MCF 10A (cell line): ENCODE results near the gene C17orf100. TPM values are rescaled to one million over a fixed set of nuclear protein-coding genes. Genes with fewer than 3 reads are reported as not detected.

Experiments
- BruUV-seq: library from RNA; stranded (reverse); fragments of 400-500 nt; replicated peaks from 2 replicates; lab custom pipeline; 2021; lab: Mats Ljungman, UMichigan
- CTCF ChIA-PET: fragments of 300-600 bp; sonication (Branson Sonifier 250); formaldehyde crosslinking; extraction: SDS; loops from one replicate; lab custom pipeline; 2021; ENCODE audit warnings: antibody characterized with exemption, inconsistent platforms; lab: Yijun Ruan, JAX
- POLR2A ChIA-PET: fragments of 300-600, 350-650 bp; sonication (Branson Sonifier 250); formaldehyde crosslinking; extraction: SDS; loops from one replicate; lab custom pipeline; 2020; ENCODE audit warnings: antibody characterized with exemption, inconsistent platforms; lab: Yijun Ruan, JAX
- DNase-seq: peaks from one replicate; pipeline ENCODE4 v3.0.0-alpha.2; 2018; ENCODE audit not compliant: unreplicated experiment
- H3K27ac Mint-ChIP-seq: one replicate; pipeline ENCODE4 v1.8.0; 2022; ENCODE audit warnings: mild to moderate bottlenecking, low read depth, mixed read lengths; ENCODE audit not compliant: unreplicated experiment
- H3K27me3 Mint-ChIP-seq: one replicate; pipeline ENCODE4 v1.8.0; 2022; ENCODE audit warnings: mixed read lengths; ENCODE audit not compliant: insufficient read depth, unreplicated experiment
- H3K36me3 Mint-ChIP-seq: one replicate; pipeline ENCODE4 v1.8.0; 2022; ENCODE audit warnings: mild to moderate bottlenecking, moderate library complexity, mixed read lengths; ENCODE audit not compliant: insufficient read depth, unreplicated experiment
- H3K4me1 Mint-ChIP-seq: one replicate; pipeline ENCODE4 v1.8.0; 2022; ENCODE audit warnings: mixed read lengths; ENCODE audit not compliant: insufficient read depth, unreplicated experiment
- H3K4me3 Mint-ChIP-seq: one replicate; pipeline ENCODE4 v1.8.0; 2022; ENCODE audit warnings: mild to moderate bottlenecking, moderate library complexity, mixed read lengths; ENCODE audit not compliant: unreplicated experiment
- H3K9me3 Mint-ChIP-seq: one replicate; pipeline ENCODE4 v1.8.0; 2022; ENCODE audit warnings: mixed read lengths; ENCODE audit not compliant: unreplicated experiment
- intact Hi-C: fragments of 100-400 bp; cut with micrococcal nuclease; formaldehyde crosslinking; loops from 2 replicates; pipeline ENCODE4 v1.14.1; 2022
- total RNA-seq: library from RNA; stranded (reverse); gene quantifications from 2 replicates; pipeline ENCODE4 v1.2.3, GENCODE V29; 2022
- TF ChIP-seq, protein P1 (sequence below): fragments of 200-600 bp; IDR thresholded peaks from one replicate; pipeline ENCODE4 v1.8.0; 2022; ENCODE audit warnings: antibody characterized with exemption, mild to moderate bottlenecking; ENCODE audit not compliant: unreplicated experiment

The C17orf100 gene
- total RNA-seq, 1 experiment from 2014 or later, result 1.4 TPM

DNA sequence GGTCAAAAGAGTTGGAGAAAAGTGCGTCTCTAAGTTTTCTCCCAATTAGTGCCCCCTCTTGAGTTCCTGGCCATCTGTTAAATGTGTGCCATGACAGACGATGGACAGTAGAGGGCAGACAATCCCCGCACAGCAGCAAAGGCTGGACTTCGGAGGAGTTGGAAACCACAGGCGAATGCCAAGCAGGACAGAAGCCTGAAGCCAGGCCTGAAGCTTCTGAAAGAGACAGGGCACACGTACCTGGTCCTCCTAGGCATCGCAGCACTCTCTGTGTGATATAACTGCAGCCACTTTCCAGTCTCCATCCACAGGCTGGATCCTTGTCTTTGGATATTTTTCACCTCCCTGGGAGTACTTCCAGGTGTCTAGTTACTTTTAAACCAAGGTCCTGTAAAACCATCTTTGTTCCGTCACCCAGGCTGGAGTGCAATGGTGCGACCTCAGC is 14.5 kb downstream of the C17orf100 start:
- BruUV-seq, result no TSS peak
- intact Hi-C loops, result loop anchor here (1.0 to 5.0 kb wide), 6 partner anchors 134 to 356 kb away; partner anchors contain the start of gene BCL6B
- TF ChIP-seq, protein P1, sequence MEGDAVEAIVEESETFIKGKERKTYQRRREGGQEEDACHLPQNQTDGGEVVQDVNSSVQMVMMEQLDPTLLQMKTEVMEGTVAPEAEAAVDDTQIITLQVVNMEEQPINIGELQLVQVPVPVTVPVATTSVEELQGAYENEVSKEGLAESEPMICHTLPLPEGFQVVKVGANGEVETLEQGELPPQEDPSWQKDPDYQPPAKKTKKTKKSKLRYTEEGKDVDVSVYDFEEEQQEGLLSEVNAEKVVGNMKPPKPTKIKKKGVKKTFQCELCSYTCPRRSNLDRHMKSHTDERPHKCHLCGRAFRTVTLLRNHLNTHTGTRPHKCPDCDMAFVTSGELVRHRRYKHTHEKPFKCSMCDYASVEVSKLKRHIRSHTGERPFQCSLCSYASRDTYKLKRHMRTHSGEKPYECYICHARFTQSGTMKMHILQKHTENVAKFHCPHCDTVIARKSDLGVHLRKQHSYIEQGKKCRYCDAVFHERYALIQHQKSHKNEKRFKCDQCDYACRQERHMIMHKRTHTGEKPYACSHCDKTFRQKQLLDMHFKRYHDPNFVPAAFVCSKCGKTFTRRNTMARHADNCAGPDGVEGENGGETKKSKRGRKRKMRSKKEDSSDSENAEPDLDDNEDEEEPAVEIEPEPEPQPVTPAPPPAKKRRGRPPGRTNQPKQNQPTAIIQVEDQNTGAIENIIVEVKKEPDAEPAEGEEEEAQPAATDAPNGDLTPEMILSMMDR, result peak; percentile 93
- POLR2A ChIA-PET, result interaction anchor here (0.6 to 2.6 kb wide), 8 partner anchors 15 to 347 kb away, joined by 3 to 12 read pairs (median 4); partner anchors contain the start of gene RNASEK
- H3K4me1 Mint-ChIP-seq, result peaks cover 30% of the 10 kb centered on the region
- no peaks in the 10 kb centered on the region for H3K36me3 Mint-ChIP-seq
- CTCF ChIA-PET, result interaction anchor here (0.6 to 8.1 kb wide), 34 partner anchors 9 to 359 kb away, joined by 3 to 73 read pairs (median 4); no protein-coding TSS in a partner anchor
- H3K27me3 Mint-ChIP-seq, result peaks cover 5% of the 10 kb centered on the region
- no peak overlapping the region for H3K27ac Mint-ChIP-seq
- no peaks in the 10 kb centered on the region for H3K9me3 Mint-ChIP-seq
- peak; percentile 86 for DNase-seq
- H3K4me3 Mint-ChIP-seq, result no peak overlapping the region

DNA sequence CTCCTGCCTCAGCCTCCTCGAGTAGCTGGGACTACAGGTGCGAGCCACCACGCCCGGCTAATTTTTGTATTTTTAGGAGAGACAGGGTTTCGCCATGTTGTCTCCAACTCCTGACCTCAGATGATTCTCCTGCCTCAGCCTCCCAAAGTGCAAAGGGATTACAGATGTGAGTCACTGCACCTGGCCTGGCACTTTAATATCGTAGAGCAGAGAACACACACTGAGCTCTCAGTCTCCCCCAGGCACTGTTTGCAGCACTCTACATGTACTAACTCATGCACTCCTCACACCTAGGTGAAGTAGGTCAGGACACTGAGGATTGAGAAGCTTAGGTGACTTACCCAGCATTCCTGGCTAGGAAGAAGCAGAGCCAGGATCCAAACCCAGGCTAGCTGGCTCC is 15.0 kb downstream of the C17orf100 start:
- ChIA-PET CTCF (interaction anchor here (0.6 to 8.1 kb wide), 34 partner anchors 9 to 358 kb away, joined by 3 to 73 read pairs (median 4); no protein-coding TSS in a partner anchor), POLR2A (interaction anchor here (0.6 to 2.6 kb wide), 7 partner anchors 16 to 346 kb away, joined by 3 to 12 read pairs (median 5); partner anchors contain the start of gene RNASEK)
- TF ChIP-seq, protein P1, result no peak
- Mint-ChIP-seq H3K4me3 (no peak overlapping the region), H3K4me1 (peaks cover 34% of the 10 kb centered on the region), H3K9me3 (no peaks in the 10 kb centered on the region), H3K27me3 (peaks cover under 1% of the 10 kb centered on the region), H3K36me3 (no peaks in the 10 kb centered on the region), H3K27ac (no peak overlapping the region)
- BruUV-seq, result no TSS peak
- peak; percentile 70 for DNase-seq
- intact Hi-C loops, result loop anchor here (1.0 to 5.0 kb wide), 6 partner anchors 134 to 356 kb away; partner anchors contain the start of gene BCL6B

DNA sequence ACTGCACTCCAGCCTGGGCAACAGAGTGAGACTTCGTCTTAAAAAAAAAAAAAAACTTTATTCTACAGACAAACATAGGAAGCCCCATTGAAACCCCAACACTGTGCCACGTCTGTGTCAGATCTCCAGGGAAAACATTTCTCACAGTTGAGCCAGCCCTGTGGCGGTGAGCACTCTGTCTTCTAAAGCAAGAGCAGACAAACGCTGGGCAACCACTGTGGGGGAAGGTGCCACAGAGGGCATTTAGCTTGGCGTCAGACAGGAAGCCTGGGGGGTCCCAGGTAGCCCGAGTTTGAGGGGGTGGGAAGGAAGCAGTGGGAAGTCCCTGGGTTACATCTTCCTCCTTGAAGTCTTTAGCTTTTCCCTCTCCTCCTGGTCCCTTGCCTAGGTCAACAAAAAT is 16.0 kb downstream of the C17orf100 start:
- ChIA-PET POLR2A (interaction anchor here (0.7 to 2.6 kb wide), 3 partner anchors 26 to 345 kb away, joined by 3 to 12 read pairs (median 9); partner anchors contain the start of gene RNASEK), CTCF (interaction anchor here (0.6 to 8.1 kb wide), 13 partner anchors 8 to 772 kb away, joined by 3 to 73 read pairs (median 4); partner anchors contain the start of gene FGF11)
- Mint-ChIP-seq H3K36me3 (no peaks in the 10 kb centered on the region), H3K9me3 (no peaks in the 10 kb centered on the region), H3K27me3 (no peaks in the 10 kb centered on the region), H3K4me3 (no peak overlapping the region), H3K4me1 (peaks cover 37% of the 10 kb centered on the region), H3K27ac (peak overlapping the region; percentile 5)
- intact Hi-C loops, result loop anchor here (5.0 kb wide), 1 partner anchor 355 kb away; the partner anchor contains the start of gene BCL6B
- TF ChIP-seq, protein P1, result no peak
- no TSS peak for BruUV-seq
- DNase-seq, result no peak

DNA sequence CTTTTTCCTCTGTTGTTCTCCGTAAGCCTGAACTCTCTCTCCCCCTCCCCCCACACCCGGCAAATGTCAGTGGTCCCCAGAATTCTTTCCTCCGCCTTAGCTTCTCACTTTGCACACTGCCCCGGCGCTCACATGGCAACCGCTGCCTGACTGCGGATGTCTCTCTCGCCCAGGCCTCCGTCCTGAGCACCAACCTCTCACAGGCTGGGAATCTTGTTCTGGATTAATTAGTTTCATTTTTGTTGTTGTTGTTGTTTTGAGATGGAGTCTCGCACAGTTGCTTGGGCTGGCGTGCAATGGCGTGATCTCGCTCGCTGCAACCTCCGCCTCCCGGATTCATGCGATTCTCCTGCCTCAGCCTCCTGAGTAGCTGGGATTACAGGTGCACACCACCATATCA is 16.7 kb downstream of the C17orf100 start:
- ChIA-PET POLR2A (interaction anchor here (0.7 to 2.6 kb wide), 2 partner anchors 27 to 344 kb away, joined by 3 to 9 read pairs; partner anchors contain the start of gene RNASEK), CTCF (interaction anchor here (0.6 to 8.1 kb wide), 5 partner anchors 145 to 335 kb away, joined by 3 to 73 read pairs (median 4); no protein-coding TSS in a partner anchor)
- DNase-seq, result no peak
- no peaks in the 10 kb centered on the region for H3K36me3 Mint-ChIP-seq
- H3K9me3 Mint-ChIP-seq, result no peaks in the 10 kb centered on the region
- TF ChIP-seq, protein P1, result no peak
- intact Hi-C loops, result loop anchor here (5.0 kb wide), 1 partner anchor 354 kb away; the partner anchor contains the start of gene BCL6B
- H3K4me1 Mint-ChIP-seq, result peaks cover 37% of the 10 kb centered on the region
- BruUV-seq, result no TSS peak
- H3K27ac Mint-ChIP-seq, result peak overlapping the region; percentile 5
- H3K27me3 Mint-ChIP-seq, result no peaks in the 10 kb centered on the region
- H3K4me3 Mint-ChIP-seq, result no peak overlapping the region
